ENCODE data around the gene NEK10. TPM values are rescaled to one million over a fixed set of nuclear protein-coding genes. Genes with fewer than 3 reads are reported as not detected.
"Not testable (repeated sequence)": the region's sequence is repeated elsewhere in the genome, so short reads cannot be mapped to it uniquely, and the experiment has no call there.

The NEK10 gene, protein sequence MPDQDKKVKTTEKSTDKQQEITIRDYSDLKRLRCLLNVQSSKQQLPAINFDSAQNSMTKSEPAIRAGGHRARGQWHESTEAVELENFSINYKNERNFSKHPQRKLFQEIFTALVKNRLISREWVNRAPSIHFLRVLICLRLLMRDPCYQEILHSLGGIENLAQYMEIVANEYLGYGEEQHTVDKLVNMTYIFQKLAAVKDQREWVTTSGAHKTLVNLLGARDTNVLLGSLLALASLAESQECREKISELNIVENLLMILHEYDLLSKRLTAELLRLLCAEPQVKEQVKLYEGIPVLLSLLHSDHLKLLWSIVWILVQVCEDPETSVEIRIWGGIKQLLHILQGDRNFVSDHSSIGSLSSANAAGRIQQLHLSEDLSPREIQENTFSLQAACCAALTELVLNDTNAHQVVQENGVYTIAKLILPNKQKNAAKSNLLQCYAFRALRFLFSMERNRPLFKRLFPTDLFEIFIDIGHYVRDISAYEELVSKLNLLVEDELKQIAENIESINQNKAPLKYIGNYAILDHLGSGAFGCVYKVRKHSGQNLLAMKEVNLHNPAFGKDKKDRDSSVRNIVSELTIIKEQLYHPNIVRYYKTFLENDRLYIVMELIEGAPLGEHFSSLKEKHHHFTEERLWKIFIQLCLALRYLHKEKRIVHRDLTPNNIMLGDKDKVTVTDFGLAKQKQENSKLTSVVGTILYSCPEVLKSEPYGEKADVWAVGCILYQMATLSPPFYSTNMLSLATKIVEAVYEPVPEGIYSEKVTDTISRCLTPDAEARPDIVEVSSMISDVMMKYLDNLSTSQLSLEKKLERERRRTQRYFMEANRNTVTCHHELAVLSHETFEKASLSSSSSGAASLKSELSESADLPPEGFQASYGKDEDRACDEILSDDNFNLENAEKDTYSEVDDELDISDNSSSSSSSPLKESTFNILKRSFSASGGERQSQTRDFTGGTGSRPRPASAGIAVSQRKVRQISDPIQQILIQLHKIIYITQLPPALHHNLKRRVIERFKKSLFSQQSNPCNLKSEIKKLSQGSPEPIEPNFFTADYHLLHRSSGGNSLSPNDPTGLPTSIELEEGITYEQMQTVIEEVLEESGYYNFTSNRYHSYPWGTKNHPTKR
- total RNA-seq (2014; rRNA removed; shearing (Covaris generic)) = 0.71 and 1.4 TPM in 2 replicates

- no peak for DNase-seq (ENCODE audit: low read depth)
Measured at GRCh38 chr3:27368831-27369607, at the start of gene NEK10. Gene NEK10, minus strand, starts transcription at chr3:27369383. Its CDS starts 16,501 bp downstream, at chr3:27352882.

DNA sequence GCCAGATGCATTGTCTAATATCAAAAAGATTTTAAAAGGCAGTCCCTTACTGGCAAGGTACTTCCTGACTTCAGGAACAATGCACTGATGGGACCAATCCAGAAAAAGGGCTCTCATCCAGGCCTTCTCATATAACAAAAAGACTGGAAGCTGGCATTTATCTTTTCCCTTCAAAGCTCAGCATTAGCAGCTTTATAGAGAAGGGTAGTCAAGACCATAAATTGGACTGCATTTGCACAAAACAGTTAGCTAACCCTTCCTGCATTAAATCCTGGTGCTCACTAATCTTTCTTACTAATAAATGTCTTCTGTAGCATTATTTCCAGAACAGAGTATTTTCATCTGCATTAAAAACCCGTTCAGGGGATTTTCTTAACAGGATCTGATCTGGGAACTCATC is 46.0 kb upstream of the NEK10 start:
- DNase-seq (ENCODE audit: low read depth) = no peak

- DNase-seq (ENCODE audit: low read depth) = no peak
Measured at GRCh38 chr3:27392950-27393679, 23.9 kb upstream of the NEK10 start.

GRCh38 chr3:27392414-27392813 is 23.2 kb upstream of the NEK10 start:
- DNase-seq (ENCODE audit: low read depth) = not testable (repeated sequence)

DNA sequence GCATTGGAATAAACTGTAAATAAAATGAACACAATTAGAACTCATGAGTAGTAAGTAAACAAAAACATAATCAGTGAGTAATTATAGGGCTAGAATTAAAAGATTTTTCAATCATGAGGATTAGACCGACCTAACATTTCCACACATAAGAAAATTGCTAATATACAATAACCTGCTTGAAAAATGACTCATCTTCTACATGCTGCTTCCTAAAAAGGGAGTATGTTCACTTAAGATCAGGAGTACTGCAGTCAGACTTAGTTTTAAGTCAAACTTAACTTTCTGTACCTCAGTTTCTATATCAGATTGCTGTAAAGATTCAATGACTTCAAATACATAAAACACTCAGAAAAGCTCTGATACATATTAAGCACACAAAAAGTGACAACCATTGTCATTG is 22.6 kb upstream of the NEK10 start:
- DNase-seq (ENCODE audit: low read depth) = no peak

DNA sequence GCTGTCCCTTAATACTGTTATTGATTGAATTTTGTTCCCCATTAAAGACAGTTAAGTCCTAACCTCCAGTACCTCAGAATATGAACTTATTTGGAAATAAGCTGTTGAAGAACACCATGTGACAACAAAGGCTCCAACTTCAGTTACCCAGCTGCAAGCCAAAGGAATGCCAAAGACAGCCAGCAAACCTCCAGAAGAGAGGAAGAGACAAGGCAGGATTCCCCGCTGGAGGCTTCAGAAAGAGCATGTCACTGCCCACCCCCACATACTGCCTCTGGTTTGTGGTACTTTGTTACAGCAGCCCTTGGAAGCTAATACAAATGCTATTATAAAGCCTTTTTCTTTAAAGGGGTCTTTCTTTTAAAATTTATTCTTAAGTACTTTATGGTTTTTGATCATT is 18.4 kb upstream of the NEK10 start:
- DNase-seq (ENCODE audit: low read depth) = no peak

DNA sequence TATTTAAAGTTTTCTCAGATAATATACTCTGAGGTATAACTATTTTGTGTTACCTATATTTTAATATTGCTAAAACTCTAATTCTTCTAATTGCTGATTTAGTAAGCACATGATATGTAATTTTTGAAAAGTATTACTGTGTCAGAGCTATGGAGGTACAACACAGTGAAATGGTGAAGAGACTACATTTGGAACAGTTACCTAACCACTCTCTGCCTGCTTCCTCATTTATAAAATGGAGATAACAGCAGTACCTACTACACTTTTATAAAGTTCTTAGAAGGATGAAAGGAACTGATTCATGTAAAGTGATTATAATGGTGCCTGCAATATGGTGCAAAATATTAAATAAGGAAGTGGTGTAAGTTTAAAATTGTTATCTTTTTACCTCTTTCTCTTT is 16.3 kb upstream of the NEK10 start:
- no peak for DNase-seq (ENCODE audit: low read depth)

- no peak for DNase-seq (ENCODE audit: low read depth)
Measured at GRCh38 chr3:27384191-27384590, 15.0 kb upstream of the NEK10 start.

DNA sequence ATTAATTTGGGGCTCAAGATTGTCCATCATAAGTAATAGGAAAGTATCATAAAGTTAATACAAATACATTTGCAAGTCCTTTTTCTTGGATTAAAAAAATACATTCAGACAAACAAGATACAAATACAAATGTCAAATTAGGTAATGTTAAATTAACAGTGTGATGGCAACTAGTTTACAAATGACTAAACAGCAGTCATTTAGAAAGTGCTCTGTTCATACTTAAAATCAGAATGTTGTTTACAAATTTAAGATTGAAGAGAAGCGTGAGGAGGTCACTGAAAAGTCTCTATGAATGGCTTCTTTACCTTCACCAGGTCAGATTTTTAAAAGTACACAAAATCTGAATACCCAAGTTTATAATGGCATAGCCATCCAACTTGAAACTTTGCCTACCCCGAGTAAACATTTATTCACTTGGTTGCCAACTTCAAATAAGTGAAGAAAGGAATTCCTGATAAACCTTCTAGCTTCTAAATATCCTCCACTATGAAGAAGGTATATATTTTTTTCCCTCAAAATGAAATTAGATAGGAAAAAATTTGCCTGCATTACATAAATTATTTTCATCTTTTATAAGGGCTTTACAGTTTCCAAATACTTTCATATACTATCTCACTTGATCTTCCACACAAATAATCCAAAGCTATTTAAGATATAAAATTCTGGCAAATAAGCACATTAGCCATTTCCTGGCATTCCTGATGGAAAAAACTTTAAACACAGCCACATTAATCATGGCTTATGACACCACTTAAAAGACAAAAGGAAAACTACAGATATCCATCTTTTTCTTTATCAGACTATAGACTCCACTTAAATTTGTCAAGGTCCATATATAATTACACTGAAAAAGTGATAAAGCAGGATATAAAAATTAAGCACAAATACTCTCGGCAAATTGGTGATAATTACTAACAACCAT is 11.5 kb upstream of the NEK10 start:
- no peak for DNase-seq (ENCODE audit: low read depth)

GRCh38 chr3:27378331-27378730 is 9.1 kb upstream of the NEK10 start:
- no peak for DNase-seq (ENCODE audit: low read depth)

DNA sequence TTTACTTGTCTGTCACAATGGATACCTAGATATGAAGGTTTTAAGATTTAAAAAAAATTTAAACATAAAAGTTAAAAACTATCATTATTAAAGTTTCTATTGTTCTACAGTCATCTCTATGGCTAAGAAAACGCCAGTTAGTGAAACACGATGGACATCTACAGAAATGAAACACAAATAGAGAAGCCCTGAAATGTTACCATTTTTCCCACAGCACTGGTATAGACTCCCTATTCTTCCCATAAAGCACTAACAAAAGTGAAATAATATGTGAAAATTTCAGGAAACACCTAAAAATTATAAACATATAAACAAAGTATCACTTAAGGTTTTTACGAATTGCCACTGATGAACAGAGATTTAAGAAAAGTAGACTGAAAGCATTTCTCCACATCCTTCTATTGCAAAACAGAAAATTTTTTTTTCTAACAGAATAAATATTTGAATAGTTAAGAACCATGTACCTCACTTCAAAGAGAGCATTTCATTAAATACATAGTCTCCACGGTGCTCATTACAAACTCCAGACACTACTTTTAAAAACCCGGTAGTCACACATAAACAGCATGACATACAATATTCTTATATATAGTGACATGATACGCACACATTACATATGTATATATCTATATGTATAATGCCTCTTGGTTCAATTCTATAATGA is 7.1 kb upstream of the NEK10 start:
- no peak for DNase-seq (ENCODE audit: low read depth)

DNA sequence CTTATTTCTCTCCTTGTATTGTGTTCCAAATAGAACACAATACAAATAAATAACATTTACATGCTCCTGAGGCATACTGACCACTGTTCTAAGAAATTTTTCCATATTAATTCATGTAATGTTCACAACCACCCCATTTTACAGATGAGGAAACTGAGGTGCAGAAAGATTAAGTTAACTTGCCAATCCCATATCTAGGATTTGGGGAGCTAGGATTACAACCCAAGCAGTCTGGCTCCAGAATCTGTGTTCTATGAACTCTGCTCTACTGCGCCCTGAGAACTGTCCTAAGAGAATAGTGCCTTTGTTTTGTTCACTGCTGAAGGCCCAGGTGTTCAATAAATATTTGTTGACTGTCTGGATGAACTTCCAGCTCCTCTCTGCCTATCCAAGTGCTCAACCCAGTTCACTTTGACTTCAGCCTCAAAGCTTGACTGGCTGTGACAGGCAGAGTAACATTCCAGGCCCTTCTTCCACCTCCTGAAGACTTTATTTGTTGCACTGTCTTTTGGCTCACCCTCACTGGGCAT is 3.1 kb downstream of the NEK10 start:
- DNase-seq (ENCODE audit: low read depth) = no peak

GRCh38 chr3:27360113-27361078 is 8.8 kb downstream of the NEK10 start:
- peak; percentile 27 for DNase-seq (ENCODE audit: low read depth)

DNA sequence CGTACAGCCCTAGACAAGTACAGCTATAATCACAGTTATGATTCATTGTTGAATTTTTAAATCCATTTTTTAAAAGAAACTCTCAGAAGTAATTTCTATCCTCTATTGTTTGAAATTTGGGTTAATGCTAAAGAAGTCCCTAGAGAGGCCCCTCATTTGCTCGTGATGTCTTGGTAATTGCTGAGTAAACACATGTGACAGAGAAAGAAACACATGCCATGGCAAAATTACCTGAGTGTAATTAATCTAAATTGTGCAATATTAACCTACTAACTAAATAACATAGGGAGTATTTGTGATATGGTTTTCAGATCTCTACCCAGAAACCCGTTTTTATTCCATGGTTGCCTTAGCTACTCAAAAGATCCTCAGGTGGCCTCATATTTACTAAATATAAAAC is 10.8 kb downstream of the NEK10 start:
- no peak for DNase-seq (ENCODE audit: low read depth)

DNA sequence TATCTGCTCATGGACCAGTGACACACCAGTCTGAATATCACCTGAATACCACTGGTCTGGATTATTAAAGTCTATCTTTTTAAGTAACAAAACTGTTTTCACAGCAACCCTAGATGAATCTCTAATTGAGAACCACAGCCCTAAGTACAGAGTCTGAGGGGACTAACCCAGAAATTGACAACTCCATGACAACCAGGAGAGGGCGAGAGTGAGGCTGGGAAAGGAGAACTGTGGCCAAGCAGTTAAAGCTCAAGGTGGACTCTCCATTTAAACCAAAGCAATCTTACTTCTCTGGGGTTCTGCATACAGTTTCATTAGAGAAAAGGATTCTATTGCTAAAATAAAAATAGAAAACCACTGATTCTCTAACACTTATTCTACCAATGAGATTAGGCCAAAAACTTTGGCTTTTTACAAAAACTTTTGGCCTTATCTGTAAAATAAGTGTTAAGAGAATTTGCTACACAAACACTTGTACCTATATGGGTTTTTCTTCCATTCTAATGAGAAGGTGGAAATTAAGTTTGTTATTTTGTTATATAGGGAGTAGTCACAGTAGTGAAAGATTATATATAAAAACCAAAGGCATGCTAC is 11.4 kb downstream of the NEK10 start:
- DNase-seq (ENCODE audit: low read depth) = peak; percentile 57

DNA sequence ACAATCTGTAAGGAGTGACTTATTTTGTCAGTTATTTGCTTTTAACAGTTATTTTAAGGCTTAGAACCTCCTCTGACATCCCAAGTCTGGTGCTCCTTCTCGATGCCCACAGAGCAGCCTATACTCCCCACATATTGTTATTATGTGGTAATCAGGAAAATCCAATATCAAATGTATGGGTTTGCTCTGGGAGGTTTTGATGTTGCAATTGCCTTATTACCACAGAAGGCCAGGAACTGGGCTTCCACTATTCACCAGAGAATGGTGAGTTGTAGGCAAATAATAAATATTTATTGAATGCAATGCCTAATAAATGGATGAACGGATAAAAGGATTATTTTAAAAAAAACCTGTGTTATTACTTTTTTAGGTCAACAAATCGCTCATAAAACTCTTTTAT is 12.2 kb downstream of the NEK10 start:
- DNase-seq (ENCODE audit: low read depth) = no peak

- no peak for DNase-seq (ENCODE audit: low read depth)
Measured at GRCh38 chr3:27354588-27355203, 14.5 kb downstream of the NEK10 start.
